Measurements from ENCODE around the gene ACTL7B.
"Not testable (repeated sequence)": the region's sequence is repeated elsewhere in the genome, so short reads cannot be mapped to it uniquely, and the experiment has no call there.

The ACTL7B gene

DNA sequence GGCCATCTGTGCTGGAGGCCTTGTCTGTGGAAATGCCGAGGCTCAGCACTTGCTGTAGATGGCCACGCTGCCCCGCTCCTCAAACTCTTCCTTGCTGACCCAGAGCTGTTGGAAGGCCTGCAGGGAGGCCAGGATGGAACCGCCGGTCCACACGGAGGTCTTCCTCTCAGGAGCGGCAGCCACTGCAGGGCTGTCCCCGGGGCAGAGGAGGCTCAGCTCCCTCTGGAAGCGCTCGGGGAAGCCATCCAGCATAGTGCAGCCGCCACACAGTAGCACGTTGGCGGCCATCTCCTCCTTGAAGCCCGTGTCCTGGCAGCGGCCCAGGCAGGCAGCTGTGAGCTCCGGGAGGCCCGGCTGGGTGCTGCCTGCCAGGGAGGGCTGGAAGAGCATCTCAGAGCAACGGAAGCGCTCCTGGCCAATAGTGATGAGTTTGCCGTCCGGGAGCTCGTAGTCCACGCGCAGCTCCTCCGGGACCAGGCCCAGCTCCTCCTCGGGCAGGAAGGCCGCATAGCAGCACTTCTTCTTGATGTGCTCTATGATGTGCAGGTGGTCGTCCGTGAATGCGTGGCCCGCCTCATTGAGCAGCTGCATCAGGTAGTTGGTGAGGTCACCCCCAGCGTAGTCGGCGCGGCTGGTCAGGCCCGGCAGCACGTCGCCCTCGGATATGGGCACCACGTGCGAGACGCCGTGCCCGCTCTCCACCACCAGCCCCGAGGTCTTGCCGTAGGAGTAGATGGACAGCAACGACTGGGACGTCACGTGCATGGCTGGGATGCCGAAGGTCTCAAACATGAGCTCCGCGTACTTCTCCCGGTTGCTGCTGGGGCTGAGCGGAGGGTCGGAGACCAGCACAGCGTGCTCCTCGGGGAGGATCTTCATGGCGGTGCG lies 901 bp downstream of the ACTL7B start:
- H3K27ac ChIP-seq (ENCODE audit: low read depth, low read length), result no peak overlapping the region
- H3K4me3 ChIP-seq (ENCODE audit: low read depth in 1 of 2, low read length in 2 of 2), result no peak overlapping the region

GRCh38 chr9:108854094-108854493 lies 1.7 kb downstream of the ACTL7B start:
- Histone ChIP-seq H3K9me3 (ENCODE audit: low read length) (no peaks in the 10 kb centered on the region), H3K27me3 (ENCODE audit: control insufficient read depth in 1 of 2, insufficient read depth in 2 of 2, low read length in 2 of 2) (no peaks in the 10 kb centered on the region), H3K4me1 (ENCODE audit: insufficient read depth, low read length) (no peaks in the 10 kb centered on the region), H3K4me3 (ENCODE audit: low read depth in 1 of 2, low read length in 2 of 2) (no peak overlapping the region), H3K9ac (ENCODE audit: low read length) (no peak overlapping the region), H3K27ac (ENCODE audit: low read depth, low read length) (no peak overlapping the region), H3K36me3 (ENCODE audit: insufficient read depth, low read length) (no peaks in the 10 kb centered on the region)

More for the DNA sequence above, 901 bp downstream of the ACTL7B start:
- Histone ChIP-seq H3K9ac (ENCODE audit: low read length) (no peak overlapping the region), H3K36me3 (ENCODE audit: insufficient read depth, low read length) (no peaks in the 10 kb centered on the region), H3K27me3 (ENCODE audit: control insufficient read depth in 1 of 2, insufficient read depth in 2 of 2, low read length in 2 of 2) (no peaks in the 10 kb centered on the region), H3K4me1 (ENCODE audit: insufficient read depth, low read length) (no peaks in the 10 kb centered on the region), H3K9me3 (ENCODE audit: low read length) (no peaks in the 10 kb centered on the region)

GRCh38 chr9:108852079-108852478 lies 3.7 kb downstream of the ACTL7B start:
- Histone ChIP-seq H3K27me3 (ENCODE audit: control insufficient read depth in 1 of 2, insufficient read depth in 2 of 2, low read length in 2 of 2) (no peaks in the 10 kb centered on the region), H3K27ac (ENCODE audit: low read depth, low read length) (no peak overlapping the region), H3K4me1 (ENCODE audit: insufficient read depth, low read length) (no peaks in the 10 kb centered on the region), H3K9me3 (ENCODE audit: low read length) (no peaks in the 10 kb centered on the region), H3K9ac (ENCODE audit: low read length) (no peak overlapping the region), H3K4me3 (ENCODE audit: low read depth in 1 of 2, low read length in 2 of 2) (no peak overlapping the region), H3K36me3 (ENCODE audit: insufficient read depth, low read length) (no peaks in the 10 kb centered on the region)

- Histone ChIP-seq H3K4me1 (ENCODE audit: insufficient read depth, low read length) (no peaks in the 10 kb centered on the region), H3K27me3 (ENCODE audit: control insufficient read depth in 1 of 2, insufficient read depth in 2 of 2, low read length in 2 of 2) (no peaks in the 10 kb centered on the region), H3K9ac (ENCODE audit: low read length) (no peak overlapping the region)
These were observed 4.6 kb downstream of the ACTL7B start for GRCh38 chr9:108851138-108851537.

DNA sequence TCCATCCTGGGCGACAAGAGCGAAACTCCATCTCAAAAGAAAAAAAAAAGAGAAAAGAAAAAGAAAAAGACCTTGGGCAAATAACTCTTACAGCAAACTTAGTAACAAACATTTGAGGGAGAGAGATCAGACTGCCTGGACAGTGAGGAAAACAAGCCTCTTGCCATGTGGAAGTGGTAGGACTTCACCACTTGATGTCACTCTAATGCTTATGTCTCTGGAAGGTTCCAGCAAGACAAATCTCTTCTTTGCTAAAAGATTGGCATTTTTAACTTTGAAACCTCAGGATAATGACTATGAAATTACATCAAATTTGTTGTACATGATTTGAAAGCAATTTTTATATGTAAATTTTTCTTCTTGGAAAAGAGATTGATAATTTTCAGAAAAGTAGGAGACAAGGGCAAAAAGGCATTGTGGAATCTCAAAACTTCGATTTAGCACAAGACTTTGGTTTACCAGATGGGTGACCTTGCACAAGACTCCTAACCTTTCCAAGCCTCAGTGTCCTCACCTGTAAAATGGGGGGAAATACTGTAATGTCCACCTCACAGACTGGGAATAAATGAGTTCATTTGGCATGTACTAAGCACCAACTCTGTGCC lies 5.4 kb downstream of the ACTL7B start:
- H3K9me3 ChIP-seq (ENCODE audit: low read length), result no peaks in the 10 kb centered on the region
- no peak overlapping the region for H3K4me3 ChIP-seq (ENCODE audit: low read depth in 1 of 2, low read length in 2 of 2)
- H3K36me3 ChIP-seq (ENCODE audit: insufficient read depth, low read length), result no peaks in the 10 kb centered on the region
- H3K4me1 ChIP-seq (ENCODE audit: insufficient read depth, low read length), result no peaks in the 10 kb centered on the region
- no peak overlapping the region for H3K9ac ChIP-seq (ENCODE audit: low read length)
- H3K27ac ChIP-seq (ENCODE audit: low read depth, low read length), result no peak overlapping the region
- no peaks in the 10 kb centered on the region for H3K27me3 ChIP-seq (ENCODE audit: control insufficient read depth in 1 of 2, insufficient read depth in 2 of 2, low read length in 2 of 2)

More at GRCh38 chr9:108851138-108851537, 4.6 kb downstream of the ACTL7B start:
- H3K4me3 ChIP-seq (ENCODE audit: low read depth in 1 of 2, low read length in 2 of 2), result no peak overlapping the region
- no peaks in the 10 kb centered on the region for H3K9me3 ChIP-seq (ENCODE audit: low read length)
- H3K27ac ChIP-seq (ENCODE audit: low read depth, low read length), result no peak overlapping the region
- H3K36me3 ChIP-seq (ENCODE audit: insufficient read depth, low read length), result no peaks in the 10 kb centered on the region

DNA sequence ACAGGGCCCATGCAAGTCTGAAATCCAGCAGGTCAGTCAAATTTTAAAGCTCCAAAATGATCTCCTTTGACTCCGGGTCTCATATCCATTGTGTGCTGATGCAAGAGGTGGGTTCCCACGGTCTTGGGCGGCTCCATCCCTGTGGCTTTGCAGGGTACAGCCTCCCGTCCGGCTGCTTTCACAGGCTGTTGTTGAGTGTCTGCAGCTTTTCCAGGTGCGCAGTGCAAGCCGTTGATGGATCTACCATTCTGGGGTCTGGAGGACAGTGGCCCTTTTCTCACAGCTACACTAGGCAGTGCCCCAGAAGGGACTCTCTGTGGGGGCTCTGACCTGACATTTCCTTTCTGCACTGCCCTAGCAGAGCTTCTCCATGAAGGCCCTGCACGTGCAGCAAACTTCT lies 7.5 kb downstream of the ACTL7B start:
- not testable (repeated sequence) for H3K9me3 ChIP-seq (ENCODE audit: low read length); H3K36me3 ChIP-seq (ENCODE audit: insufficient read depth, low read length); H3K27ac ChIP-seq (ENCODE audit: low read depth, low read length); H3K4me1 ChIP-seq (ENCODE audit: insufficient read depth, low read length); H3K9ac ChIP-seq (ENCODE audit: low read length); H3K4me3 ChIP-seq (ENCODE audit: low read depth in 1 of 2, low read length in 2 of 2); H3K27me3 ChIP-seq (ENCODE audit: control insufficient read depth in 1 of 2, insufficient read depth in 2 of 2, low read length in 2 of 2)

DNA sequence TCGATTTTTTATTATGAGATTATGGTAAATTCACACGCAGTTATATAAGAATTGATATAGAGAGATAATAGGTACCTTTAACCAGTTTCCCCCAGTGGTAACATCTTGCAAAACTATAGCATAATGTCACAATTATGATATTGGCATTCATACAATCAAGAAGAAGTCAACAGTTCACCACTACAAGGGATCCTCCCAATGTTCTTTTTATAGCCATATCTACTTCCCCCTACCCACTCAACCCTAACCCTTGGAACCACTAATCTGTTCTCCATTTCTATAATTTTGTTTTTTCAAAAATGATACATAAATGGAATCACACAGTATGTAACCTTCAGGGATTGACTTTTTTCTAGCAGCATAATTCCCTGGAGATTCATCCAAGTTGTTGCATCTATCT lies 9.8 kb downstream of the ACTL7B start:
- Histone ChIP-seq H3K27me3 (ENCODE audit: control insufficient read depth in 1 of 2, insufficient read depth in 2 of 2, low read length in 2 of 2) (no peaks in the 10 kb centered on the region), H3K36me3 (ENCODE audit: insufficient read depth, low read length) (no peaks in the 10 kb centered on the region), H3K9ac (ENCODE audit: low read length) (no peak overlapping the region), H3K4me3 (ENCODE audit: low read depth in 1 of 2, low read length in 2 of 2) (no peak overlapping the region), H3K9me3 (ENCODE audit: low read length) (no peaks in the 10 kb centered on the region), H3K4me1 (ENCODE audit: insufficient read depth, low read length) (no peaks in the 10 kb centered on the region), H3K27ac (ENCODE audit: low read depth, low read length) (no peak overlapping the region)

- H3K9me3 ChIP-seq (ENCODE audit: low read length), result no peaks in the 10 kb centered on the region
- no peak overlapping the region for H3K4me3 ChIP-seq (ENCODE audit: low read depth in 1 of 2, low read length in 2 of 2)
- no peaks in the 10 kb centered on the region for H3K36me3 ChIP-seq (ENCODE audit: insufficient read depth, low read length)
- H3K27me3 ChIP-seq (ENCODE audit: control insufficient read depth in 1 of 2, insufficient read depth in 2 of 2, low read length in 2 of 2), result no peaks in the 10 kb centered on the region
- H3K27ac ChIP-seq (ENCODE audit: low read depth, low read length), result no peak overlapping the region
- no peak overlapping the region for H3K9ac ChIP-seq (ENCODE audit: low read length)
- no peaks in the 10 kb centered on the region for H3K4me1 ChIP-seq (ENCODE audit: insufficient read depth, low read length)
These were observed 10.3 kb downstream of the ACTL7B start for GRCh38 chr9:108845507-108845906.

DNA sequence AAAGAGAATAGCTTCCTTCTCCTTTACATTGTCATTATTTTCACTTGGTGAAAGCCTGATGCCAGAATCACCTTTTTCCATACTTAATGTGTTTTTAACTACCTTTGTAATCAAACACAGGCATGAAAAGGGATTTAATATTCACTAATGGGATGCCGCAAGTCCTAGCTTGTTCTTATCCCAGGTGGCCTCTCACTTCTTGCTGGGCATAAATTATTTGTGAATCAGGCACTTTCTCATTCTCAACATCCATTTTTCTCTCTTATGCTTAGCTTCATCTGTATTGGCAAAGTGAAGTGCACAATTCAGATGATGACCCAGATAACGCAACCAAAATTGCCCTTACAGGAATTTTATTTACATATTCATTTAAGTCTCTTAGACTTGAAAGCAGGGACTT lies 10.9 kb downstream of the ACTL7B start:
- no peaks in the 10 kb centered on the region for H3K9me3 ChIP-seq (ENCODE audit: low read length)
- H3K36me3 ChIP-seq (ENCODE audit: insufficient read depth, low read length), result no peaks in the 10 kb centered on the region
- no peak overlapping the region for H3K9ac ChIP-seq (ENCODE audit: low read length)
- no peaks in the 10 kb centered on the region for H3K4me1 ChIP-seq (ENCODE audit: insufficient read depth, low read length)
- no peak overlapping the region for H3K4me3 ChIP-seq (ENCODE audit: low read depth in 1 of 2, low read length in 2 of 2)
- no peaks in the 10 kb centered on the region for H3K27me3 ChIP-seq (ENCODE audit: control insufficient read depth in 1 of 2, insufficient read depth in 2 of 2, low read length in 2 of 2)
- no peak overlapping the region for H3K27ac ChIP-seq (ENCODE audit: low read depth, low read length)

DNA sequence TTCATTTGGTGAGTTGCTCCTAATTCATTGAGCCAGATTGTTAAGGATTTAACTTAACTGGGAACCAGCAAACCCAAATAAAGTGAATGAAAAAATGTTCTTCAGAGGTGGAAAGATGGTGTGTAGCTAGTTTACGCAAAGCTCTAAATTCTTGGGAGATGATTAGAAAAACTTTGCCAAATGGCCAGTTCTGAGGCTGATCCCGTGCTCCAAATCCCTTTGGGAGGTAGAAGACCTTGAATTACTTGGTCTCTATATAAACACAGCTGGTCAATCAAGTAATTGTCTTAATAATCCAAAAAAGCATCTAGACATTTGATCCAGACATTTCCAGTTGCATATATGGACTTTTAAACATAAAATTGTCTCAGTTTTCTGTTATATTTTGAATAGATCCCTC lies 11.4 kb downstream of the ACTL7B start:
- Histone ChIP-seq H3K9ac (ENCODE audit: low read length) (no peak overlapping the region), H3K9me3 (ENCODE audit: low read length) (no peaks in the 10 kb centered on the region), H3K27ac (ENCODE audit: low read depth, low read length) (no peak overlapping the region), H3K4me1 (ENCODE audit: insufficient read depth, low read length) (no peaks in the 10 kb centered on the region), H3K36me3 (ENCODE audit: insufficient read depth, low read length) (no peaks in the 10 kb centered on the region), H3K27me3 (ENCODE audit: control insufficient read depth in 1 of 2, insufficient read depth in 2 of 2, low read length in 2 of 2) (no peaks in the 10 kb centered on the region), H3K4me3 (ENCODE audit: low read depth in 1 of 2, low read length in 2 of 2) (no peak overlapping the region)

DNA sequence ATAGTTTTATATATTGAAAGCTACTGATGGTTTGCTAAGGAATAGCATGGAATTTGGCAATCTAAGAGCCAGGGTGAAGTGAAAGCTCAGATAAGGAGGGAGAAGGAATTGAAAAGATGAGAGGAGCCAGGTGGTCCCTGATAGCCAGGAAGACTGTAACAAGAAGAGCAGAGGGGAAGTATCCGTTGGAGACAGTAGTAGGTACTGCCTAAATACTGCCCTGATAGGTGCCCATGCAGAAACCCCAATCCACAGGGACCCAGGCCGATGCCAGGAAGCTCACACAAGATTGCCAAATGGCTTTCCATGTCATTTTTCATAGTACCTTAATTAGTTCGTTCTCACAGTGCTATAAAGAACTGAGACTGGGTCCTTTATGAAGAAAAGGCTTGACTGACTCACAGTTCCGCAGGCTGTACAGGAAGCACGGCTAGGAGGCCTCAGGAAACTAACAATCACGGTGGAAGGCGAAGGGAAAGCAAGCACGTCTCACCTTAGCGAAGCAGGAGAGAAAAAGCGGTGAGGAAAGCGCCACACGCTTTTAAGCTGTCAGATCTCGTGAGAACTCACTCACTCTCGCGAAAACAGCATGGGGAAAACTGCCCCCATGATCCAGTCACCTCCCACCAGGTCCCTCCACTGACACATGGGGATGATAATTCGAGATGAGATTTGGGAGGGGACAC lies 13.0 kb downstream of the ACTL7B start:
- H3K27ac ChIP-seq (ENCODE audit: low read depth, low read length), result no peak overlapping the region
- H3K27me3 ChIP-seq (ENCODE audit: control insufficient read depth in 1 of 2, insufficient read depth in 2 of 2, low read length in 2 of 2), result no peaks in the 10 kb centered on the region
- no peak overlapping the region for H3K9ac ChIP-seq (ENCODE audit: low read length)
- no peaks in the 10 kb centered on the region for H3K9me3 ChIP-seq (ENCODE audit: low read length)
- no peak overlapping the region for H3K4me3 ChIP-seq (ENCODE audit: low read depth in 1 of 2, low read length in 2 of 2)
- no peaks in the 10 kb centered on the region for H3K36me3 ChIP-seq (ENCODE audit: insufficient read depth, low read length)
- H3K4me1 ChIP-seq (ENCODE audit: insufficient read depth, low read length), result no peaks in the 10 kb centered on the region
